Measurements from ENCODE around the gene ARX.

ARX gene

DNA sequence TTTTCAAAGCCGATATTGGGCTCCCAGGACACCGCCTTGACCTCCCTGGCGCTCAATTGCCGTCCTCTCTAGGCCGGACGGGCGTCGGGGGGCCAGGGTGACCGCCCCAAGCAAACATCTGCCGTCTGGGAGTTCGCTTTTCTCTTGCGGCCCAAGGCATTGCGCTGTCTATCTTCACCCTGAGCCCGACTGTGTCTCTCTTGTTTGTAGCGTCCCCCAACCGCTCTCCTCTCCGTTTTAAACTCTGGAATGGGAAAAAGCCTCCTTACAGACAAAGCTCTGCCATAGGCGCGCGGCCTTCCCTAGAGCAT is 551 bp upstream of the ARX start:
- DNase-seq = no peak

DNA sequence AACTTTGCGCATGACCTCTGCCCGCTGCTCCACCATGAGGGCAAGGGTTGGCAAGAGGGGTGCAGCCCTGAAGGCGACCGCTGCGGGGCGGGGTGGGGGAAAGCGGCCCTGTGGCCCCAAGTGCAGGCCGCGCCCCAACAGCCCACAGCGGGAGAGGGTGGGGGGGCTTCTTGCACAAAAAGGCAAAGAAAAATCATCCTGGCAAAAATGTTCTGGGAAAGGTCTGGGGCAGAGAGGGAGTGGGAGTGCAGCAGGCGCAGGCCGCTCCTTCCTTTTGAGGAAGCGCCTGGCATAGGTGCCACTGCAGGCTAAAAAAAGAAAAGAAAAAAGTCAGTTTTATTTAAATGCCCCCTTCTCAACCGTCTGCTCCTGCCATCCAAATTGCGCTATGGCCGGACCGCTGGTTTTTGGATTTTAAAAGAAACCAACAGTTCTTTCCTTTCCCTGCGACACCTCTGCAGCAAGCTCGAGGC is 1.4 kb downstream of the ARX start:
- no peak for DNase-seq

DNA sequence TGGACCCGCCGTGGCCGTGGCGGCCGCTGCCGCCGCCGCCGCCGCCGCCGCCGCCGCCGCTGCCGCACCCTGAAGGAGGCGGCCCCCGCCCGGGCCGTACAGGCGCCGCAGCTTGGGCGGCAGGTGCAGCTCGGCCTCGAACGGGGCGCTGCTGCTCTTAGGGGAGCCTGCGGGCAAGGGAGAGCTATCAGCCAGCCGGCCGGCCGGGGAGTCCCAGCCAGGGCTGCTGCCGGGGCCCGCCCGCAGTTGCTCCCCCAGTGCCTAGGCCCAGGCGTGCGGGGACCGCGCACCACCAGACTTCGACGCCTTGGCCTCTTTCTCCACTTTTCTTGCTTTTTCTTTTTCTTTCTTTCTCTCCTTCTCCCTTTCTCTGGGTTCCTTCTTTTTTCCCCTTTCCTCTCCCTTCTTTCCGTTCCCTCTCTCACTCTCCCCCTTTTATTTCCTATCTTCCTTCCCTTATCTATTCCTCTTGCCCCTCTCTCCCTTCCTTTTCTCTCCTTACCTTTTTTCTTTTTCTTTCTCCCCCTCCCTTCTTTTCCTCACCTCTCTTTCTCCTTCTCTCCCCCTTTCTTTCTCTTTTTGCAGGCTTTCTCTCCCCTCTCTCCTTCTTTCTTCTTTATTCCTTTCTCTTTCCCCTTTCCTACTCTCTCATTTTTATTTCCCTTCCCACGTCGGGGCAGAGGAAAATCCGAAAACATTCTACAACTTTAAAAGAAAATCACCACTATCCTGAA is 2.0 kb downstream of the ARX start:
- DNase-seq = no peak

DNA sequence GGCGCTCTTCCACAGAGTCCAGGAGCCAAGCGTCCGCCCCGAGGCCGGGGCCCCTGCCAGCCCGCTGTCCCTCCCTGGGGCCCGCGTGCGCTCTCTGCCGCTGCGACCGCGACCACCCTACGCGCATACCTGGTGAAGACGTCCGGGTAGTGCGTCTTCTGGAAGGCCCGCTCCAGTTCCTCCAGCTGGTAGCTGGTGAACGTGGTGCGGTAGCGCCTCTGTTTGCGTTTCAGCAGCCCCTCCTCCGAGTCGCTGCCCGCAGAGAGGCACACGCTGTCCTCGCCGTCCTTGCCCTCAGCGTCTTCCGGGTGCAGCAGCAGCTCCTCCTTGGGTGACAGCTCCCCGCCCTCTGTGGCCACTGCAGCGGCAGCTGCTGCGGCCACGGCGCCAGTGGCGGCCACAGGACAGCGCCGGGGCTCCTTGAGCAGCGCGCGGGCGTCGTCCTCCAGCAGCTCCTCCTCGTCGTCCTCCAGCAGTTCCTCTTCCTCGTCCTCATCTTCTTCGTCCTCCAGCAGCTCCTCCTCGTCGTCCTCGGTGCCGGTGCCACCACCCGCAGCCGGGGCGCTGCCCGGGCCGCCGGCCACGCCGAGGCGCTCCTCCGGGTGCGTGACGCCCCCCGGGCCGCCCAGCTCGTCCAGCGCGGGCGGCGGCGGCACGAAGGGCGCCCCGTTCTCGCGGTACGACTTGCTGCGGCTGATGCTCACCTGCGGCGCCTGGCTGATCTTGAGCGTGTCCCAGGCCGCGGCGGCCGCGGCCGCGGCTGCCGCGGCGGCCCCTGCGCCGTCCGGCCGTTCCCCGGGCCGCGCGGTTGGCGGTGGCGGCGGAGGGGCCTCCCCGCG is 2.8 kb downstream of the ARX start:
- no peak for DNase-seq

DNA sequence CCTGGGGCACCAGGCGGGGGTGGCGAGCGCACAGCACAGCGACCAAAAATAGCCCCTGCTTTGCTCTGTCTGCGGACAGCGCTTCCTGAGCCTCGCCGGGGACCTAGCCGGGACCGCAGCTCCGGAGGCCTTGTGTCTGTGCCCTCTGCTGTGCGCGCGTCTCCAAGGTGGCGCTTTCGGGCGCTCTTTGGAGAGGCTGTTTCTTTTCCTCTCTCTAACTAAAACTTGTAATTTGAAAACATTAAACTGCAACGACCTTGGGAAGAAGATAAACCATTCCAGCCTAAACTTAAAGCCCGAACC is 3.4 kb downstream of the ARX start:
- DNase-seq = no peak

DNA sequence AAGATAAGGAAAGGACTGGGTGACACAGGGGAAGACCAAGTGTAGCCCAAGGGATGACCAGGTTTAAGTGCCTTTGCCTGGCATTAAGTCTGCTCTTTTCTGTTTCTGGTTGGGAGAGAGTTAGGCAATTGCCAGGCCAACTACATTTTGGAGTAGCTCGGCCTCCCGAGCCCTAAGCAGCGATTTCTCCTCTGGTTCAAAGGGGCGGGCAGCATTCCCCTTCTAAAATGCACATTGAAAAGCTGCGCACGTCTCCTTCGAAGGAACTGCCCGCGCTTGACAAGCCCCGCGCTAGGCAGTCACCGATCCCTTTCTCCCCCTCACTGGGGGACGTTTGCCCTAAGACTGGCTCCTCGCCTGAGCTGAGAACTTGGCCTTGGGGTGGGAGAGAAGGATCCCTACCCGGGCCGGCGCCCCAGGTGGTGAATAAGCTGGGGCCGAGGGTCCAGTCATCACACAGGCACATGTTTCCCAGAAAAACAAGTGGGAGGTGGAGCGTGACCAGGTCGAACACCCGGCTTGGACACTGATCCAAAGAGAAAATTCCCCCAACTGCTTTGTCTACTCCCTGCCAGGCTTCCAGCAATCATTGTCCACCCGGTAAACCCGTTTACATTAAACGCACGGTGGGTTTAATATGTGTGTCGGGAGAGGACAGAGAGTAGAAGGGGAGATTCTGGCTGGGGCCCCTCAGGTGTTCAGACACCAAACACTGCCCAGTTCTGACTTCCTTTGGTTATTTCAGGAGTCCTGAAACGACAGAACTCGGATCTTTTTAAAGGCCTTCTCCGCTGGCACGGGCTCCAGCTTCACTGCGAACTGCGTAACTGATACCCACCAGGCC is 4.0 kb downstream of the ARX start:
- no peak for DNase-seq

DNA sequence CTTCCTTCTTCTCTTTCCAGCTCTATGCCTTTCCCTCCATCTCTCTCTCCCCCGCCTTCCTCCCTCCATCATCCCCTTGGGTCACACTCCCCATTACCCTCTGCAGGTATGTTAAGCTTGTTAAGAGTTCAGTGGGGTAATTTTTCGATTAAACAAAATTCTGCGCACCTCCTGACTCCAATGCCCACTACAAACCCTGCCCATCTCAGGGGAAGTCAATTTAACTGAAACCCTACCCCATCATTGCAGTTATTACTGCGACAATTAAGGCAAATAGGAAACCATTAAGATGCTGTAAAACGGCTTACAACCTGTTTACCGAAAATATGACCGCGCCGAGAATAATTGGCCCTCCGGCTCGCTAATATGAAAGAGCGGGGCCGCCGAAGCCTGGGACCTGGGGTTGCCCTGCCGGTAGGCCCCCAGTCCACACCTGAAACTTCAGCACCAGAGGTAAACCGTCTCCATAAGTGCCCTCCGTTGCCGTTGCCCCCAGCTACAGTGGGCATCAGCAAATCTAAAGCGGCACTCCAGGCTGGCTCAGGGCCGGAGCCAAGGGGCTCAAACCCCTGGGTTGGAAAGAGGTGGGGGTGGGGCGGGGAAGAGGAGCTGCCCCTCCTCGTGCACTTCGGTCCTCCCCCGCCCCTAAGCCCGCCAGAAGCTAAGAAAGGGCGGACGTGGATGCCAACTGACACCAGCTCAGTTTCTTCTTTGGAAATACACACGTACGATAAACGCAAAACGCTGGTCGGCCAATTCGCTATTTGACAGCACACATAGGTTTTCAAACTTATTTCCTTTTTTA is 4.8 kb downstream of the ARX start:
- DNase-seq = no peak

DNA sequence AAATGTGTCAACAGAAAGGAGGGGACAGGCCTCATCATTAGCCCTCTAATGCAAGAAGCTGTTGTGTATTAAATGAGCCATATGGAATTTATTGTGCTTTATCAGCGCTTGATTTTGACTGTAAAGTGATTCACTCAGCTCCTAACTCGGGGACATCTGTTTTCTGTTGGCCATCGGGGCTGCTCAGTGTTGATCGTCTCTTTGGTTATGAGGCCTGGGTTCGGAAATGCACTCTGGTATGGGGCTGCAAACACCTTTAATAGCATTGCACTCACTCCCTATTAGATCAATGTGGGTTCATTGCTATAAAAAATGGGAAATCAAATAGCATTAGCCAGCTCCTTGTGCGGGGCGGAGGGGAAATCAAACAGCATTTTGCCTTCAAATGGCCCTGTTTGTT is 6.4 kb downstream of the ARX start:
- no peak for DNase-seq

DNA sequence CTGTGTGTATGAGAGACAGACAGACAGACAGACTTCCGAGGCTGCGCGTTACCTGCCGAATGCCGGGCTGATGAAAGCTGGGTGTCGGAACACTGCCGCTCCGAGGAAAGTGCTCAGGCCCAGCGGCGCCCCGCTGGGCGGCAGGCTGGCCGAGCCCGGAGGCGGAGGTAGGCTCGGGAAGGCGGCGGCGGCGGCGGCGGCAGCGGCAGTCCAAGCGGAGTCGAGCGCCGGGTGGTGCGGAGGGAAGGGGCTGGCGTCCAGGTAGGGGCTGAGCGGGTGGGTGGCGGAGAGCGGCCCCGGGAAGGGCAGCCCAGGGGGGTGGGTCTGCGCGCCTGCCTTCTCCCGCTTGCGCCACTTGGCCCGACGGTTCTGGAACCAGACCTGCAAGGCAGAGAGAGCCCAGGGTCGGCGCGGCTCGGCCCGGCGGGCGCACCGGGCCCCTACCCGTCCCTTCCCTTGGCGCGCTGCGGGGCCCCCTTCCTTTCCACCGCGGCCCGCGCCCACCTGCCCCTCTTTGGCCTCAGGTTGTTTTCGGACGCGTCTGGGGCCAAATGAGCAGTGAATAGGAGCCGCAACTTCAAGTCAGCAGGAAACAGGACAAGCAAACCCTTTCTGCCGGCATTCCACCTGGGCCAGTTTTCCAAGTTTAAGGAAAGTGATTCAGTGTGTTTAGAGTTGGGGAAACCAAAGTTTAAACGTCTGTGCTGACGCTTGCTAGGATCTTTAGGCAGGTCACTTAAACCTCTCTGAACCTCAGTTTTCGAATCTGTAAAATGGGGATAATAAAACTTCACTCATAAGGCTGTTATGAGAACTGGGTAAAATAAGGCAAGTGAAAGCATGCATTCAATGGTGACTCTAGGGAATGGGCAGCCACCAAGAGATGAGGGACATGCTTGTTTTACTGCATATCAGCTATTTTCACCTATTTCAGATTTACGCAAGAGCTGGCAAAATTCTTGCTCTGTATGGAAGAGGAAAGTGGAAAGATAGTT is 8.4 kb downstream of the ARX start:
- DNase-seq = no peak

DNA sequence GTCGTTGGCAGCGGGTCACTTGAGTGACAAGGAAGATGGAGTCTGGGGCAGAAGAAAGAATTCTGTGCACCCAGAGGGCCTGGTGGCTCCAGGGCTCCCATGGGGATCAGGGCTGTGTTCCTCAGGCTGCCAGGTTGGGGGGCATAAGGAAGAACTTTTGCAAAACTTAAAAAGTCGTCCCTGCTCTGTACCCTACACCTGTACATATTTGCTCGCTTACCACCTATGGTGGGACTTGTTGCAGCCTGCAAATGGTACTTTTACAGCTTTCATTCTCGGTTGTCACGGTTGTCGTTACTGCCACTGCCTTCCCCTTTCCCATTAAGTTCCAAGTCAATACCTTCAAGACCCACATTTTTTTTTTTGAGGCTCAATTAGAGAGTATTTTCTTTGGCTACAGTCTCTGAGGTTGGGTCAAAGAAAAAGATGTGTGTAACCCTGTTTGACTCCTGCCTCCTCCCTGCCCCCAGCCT is 9.1 kb downstream of the ARX start:
- DNase-seq = no peak

DNA sequence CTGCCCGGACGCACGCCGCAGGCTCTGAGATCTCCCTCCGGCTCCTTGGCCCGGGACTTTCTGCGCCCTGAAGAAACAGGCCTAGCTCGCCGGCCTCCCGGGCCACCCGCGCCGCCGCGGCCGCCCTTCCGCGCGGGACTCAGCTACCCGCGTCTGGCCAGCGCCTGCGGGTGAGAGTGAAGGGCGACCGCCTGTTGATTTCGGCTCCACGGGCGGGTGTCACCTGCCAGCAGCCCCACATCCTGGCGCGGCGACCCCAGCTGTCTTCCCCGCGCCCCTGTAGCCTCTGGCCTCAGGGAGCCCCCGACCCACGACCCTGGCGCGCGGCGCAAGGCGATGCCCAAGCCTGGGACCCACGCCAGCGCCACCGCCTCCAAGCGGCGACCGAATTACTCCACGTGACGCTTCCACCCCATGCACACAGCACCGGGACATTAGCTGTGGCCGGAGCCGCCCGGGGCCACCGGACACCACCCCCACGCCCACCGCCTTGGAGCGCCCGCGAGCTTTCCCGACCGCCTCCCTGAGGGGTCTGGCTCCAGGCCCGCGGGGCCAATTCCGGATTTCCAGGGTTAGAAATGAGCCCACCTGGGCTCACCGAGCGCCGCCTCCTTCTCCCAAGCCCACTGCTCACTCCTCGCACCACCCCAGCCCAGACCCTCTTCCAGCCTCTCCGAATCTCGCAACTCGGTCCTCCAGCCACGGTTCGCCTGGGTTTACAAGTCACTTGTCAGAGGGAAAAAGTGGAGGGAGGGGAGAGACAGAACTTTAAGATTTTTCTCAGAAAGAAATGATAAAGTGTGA is 10.2 kb downstream of the ARX start:
- no peak for DNase-seq

DNA sequence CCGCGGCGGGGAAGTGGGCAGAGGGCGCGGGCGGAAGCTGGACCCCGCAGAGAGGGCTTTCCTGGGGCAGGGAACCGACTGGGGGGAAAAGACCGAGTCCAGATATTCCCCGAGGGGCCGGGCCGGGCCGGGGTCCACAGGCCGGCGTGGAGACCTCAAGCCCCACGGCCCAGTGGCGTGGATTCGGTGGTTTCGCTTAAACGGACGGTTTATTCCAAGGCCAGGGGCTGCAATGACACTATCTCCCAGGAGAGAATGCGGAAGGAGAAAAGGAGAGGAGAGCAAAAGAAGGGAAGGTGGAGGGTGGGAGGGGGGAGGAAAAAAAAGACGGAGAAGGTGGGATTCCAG is 10.8 kb downstream of the ARX start:
- no peak for DNase-seq

DNA sequence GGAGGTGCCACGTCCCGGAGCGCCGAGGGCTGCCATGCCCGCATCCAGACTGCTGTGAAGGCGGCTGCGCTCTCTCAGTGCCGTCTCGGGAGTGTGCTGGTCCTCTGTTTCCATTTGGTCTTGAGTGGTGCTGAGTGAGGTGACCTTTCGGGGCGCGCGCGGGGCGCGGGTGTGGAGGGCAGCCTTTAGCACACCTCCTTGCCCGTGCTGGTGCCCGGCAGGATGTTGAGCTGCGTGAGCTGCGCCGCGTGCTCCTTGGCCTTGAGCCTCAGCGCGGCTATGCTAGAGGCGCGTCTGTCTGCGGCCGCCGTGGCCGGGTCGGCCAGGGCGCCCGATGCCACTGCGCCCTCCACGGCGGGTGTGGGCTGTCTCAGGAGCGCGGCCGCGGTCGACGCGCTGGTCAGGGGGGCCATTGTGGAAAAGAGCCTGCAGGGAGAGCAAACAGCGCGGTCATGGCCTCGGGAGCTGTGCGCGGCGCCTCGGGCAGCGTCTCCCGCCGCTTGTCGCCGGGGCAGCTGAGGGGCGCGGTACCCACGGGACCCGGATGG is 11.2 kb downstream of the ARX start:
- DNase-seq = no peak

DNA sequence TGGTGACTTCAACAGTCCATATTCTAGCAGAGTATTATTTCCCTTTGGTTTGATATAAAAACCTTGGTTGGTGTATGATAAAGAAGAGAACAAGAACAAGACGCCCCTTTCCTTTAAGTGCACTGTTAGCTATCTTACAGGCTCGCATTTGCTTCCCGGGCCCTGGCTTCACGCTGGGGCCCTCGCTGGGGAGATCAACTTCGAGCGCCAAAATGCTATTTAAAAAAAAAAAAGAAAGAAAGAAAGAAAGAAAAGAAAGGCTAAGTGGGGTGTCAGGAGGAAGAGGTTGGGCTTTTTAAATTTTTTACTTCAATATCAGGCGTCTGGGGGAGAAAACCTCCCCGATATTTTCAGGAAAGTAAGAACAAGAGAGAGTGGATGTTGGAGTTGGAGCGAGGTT is 11.7 kb downstream of the ARX start:
- DNase-seq = no peak

DNA sequence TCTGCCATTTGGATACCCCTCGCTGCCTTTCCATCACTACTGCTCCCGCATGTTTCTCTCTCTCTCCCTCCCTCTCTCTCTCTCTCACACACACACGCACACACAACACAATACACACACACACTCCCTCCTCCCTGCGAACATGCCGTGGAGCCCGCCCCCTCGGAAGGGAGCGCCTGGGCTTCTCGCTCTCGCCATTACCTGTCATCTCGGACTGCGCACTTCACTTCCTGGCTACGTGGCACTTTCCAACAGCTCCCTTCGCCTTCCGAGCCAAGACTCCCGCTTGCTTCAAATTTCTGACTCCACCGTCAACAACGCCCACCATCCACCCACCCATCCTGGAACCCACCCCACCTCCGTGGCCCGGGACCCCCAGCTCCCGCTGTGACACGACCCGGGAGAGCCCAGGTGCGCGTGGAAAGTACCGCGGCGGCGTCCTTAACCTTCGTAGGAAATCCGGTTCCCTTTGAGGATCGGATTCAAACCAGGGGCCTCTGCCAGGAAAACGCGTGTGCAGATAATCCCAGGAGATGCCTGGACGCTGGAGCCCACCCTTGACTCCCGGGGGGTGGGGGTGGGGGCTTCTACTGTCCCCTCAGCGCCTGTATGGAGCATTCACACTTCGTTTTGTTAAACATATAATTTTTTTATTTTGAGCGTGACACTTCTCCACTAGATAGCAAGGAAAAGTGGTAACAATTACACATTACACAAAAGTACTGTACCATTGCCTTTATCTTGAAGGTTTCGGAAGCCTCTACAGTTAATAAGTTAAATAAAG is 12.5 kb downstream of the ARX start:
- DNase-seq = no peak

DNA sequence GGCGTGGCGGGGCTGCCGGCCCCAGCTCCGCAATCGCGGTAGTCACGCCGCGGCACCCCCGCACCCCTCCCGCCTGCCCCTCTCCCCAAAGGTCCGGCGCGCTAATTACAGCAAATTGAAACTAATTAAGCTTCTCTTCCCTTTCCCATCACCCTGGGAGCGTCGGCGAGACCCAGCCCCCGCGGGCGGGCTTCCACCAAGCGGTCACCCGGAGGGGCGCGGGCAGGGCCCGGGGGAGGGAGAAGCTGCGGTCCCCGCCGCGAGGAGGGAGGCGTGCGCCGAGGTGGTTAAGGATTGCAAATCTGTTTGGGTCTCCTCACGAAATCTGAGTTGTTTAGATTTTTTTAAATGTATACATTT is 13.1 kb downstream of the ARX start:
- no peak for DNase-seq

DNA sequence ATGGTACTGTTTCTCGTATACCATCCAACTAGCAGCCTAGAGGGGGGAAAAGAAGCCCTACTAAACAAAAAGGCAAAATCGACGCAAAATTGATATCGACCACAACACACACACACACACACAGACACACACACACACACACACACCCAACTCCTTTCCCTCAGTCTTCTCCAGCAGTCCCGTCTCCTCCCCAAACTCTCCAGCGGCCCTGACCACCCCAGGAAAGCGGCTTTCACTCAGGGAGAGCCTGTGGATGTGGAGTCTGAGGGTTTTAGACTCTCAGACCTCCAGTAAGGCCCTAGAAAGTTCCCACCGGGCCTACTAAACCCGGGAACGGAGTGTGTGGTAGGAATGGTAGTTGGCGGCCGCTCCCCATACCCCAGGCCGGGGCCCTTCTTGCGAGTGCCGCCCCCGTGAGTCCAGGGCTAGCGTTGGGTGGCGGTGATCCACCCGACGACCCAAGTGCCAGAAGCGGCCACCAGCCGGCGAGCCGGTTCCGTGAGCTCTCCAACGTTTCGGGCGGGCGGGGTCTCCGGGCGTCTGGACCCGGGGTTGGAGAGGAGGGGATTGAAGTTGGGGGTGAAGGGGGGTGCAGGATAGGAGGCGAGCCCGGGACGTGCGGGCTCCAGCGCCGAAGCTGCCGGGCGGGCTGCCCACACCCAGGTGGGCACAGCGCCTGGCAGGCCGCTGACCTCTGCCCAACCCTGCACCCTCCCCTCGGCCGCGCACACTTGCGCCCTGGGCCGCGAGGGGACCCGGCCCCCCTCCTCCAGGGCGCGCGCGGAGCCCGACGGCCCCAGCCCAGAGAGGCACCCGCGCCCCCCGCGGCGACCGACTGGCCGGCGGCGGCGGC is 13.7 kb downstream of the ARX start:
- no peak for DNase-seq

DNA sequence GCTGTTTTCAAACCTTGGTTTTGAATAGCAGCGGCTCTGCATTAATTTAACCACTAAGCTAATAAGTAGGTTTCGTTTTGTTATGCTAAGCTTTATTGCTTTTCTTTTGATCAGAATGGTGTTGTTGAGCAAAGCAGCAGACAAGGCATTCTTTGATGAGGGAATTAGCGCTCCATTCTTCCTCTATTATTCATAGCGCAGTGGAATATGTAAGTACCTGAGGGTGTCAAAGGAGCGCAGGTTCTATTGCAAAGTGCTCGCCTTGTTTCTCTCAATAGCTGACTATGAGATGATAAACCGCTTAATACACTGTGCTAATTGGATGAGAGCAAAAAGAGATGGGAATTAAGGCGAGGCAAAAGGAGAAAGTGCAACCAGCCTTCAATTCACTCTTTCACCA is 16.3 kb downstream of the ARX start:
- DNase-seq = no peak

All from NCI-H1105 (cell line).